WTC11 (cell line): ENCODE measurements around the gene COQ2.

ENCODE experiments used
- CREM ChIP-seq: sonication (generic); formaldehyde crosslinking; IDR thresholded peaks from 2 replicates; pipeline ENCODE4 v1.8.1; 2022; ENCODE audit warnings: mild to moderate bottlenecking, missing genetic modification reagents, moderate library complexity
- JUN ChIP-seq: sonication (generic); formaldehyde crosslinking; IDR thresholded peaks from 2 replicates; pipeline ENCODE4 v1.8.0; 2023; ENCODE audit warnings: mild to moderate bottlenecking, missing genetic modification reagents
- NR3C1 ChIP-seq: sonication (generic); formaldehyde crosslinking; conservative IDR thresholded peaks from 2 replicates; pipeline ENCODE4 v1.8.1; 2023; ENCODE audit warnings: low read depth, mild to moderate bottlenecking, missing genetic modification reagents
- RELA ChIP-seq: sonication (generic); formaldehyde crosslinking; IDR thresholded peaks from 2 replicates; pipeline ENCODE4 v1.8.1; 2022; ENCODE audit warnings: missing genetic modification reagents, mild to moderate bottlenecking, borderline replicate concordance
- SP1 ChIP-seq: sonication (generic); formaldehyde crosslinking; conservative IDR thresholded peaks from 2 replicates; pipeline ENCODE4 v1.8.1; 2022; ENCODE audit warnings: missing genetic modification reagents
- TF ChIP-seq, protein P1 (sequence below): fragments of 200-600 bp; IDR thresholded peaks from 2 replicates; pipeline ENCODE4 v1.8.0; 2022; ENCODE audit warnings: antibody characterized with exemption
- TF ChIP-seq, protein P2 (sequence below): sonication (generic); formaldehyde crosslinking; IDR thresholded peaks from 2 replicates; pipeline ENCODE4 v1.8.0; 2023; ENCODE audit warnings: missing genetic modification reagents

DNA sequence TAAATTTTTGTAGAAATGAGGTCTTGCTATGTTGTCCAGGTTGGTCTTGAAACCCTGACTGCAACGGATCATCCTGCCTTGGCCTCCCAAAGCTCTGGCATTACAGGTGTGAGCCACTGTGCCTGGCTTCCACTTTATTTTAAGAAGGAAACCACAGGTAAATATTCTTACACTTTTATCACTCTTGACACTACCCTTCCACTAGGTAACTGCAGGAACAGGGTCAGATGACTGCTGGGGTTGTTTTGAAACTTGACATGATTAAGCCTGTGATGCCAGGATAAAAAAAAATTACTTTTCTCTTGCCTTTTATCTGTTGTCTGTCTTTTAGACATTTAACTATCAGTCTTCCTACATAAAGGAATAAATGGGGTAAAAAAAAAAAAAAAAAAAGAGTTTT is 43.5 kb downstream of the COQ2 start:
- TF ChIP-seq, protein P1, sequence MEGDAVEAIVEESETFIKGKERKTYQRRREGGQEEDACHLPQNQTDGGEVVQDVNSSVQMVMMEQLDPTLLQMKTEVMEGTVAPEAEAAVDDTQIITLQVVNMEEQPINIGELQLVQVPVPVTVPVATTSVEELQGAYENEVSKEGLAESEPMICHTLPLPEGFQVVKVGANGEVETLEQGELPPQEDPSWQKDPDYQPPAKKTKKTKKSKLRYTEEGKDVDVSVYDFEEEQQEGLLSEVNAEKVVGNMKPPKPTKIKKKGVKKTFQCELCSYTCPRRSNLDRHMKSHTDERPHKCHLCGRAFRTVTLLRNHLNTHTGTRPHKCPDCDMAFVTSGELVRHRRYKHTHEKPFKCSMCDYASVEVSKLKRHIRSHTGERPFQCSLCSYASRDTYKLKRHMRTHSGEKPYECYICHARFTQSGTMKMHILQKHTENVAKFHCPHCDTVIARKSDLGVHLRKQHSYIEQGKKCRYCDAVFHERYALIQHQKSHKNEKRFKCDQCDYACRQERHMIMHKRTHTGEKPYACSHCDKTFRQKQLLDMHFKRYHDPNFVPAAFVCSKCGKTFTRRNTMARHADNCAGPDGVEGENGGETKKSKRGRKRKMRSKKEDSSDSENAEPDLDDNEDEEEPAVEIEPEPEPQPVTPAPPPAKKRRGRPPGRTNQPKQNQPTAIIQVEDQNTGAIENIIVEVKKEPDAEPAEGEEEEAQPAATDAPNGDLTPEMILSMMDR = no peak
- TF ChIP-seq NR3C1 (no peak), CREM (CRISPR knock-in tag) (no peak), SP1 (CRISPR knock-in tag) (no peak), JUN (CRISPR knock-in tag) (no peak), RELA (CRISPR knock-in tag) (no peak)
- TF ChIP-seq, protein P2, sequence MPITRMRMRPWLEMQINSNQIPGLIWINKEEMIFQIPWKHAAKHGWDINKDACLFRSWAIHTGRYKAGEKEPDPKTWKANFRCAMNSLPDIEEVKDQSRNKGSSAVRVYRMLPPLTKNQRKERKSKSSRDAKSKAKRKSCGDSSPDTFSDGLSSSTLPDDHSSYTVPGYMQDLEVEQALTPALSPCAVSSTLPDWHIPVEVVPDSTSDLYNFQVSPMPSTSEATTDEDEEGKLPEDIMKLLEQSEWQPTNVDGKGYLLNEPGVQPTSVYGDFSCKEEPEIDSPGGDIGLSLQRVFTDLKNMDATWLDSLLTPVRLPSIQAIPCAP (CRISPR knock-in tag) = no peak
